ENCODE data around the gene PDE11A. TPM values are rescaled to one million over a fixed set of nuclear protein-coding genes. Genes with fewer than 3 reads are reported as not detected.

The PDE11A gene
- total and polyA plus RNA-seq, 2 of the 8 experiments (the other 6 are each of a cell fraction or from before 2014, with no cell fraction given), result 0.19 to 0.23 TPM

DNA sequence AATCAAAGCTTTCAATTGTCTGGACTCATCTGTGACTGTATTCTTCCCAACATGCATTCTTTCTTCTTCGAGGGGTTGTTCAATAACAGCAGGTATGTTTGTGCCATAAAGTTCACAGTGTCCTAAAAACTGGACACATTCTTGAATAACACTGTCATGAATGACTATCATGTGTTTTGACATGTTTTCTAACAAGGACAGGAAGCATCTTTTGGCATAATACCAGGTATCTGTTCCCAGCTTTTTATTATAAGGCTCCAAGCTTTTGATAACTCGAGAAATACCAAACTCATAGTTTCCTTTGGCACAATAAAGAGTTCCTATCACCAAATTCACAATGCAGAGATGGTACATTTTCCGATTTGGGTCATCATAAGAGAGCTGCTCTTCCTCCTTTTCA lies 455.8 kb downstream of the PDE11A start:
- Histone ChIP-seq H3K23ac (ENCODE audit: insufficient read length) (no peak overlapping the region), H3K4me3 (ENCODE audit: extremely low read depth in 1 of 4, insufficient read depth in 2 of 4, low read depth in 3 of 4, low read length in 4 of 4) (no peak overlapping the region), H2BK12ac (ENCODE audit: low read depth, low read length) (no peak overlapping the region), H2BK120ac (replicated peaks; ENCODE audit: low read depth, low read length) (no peak overlapping the region), H2BK20ac (ENCODE audit: low read length) (no peak overlapping the region), H3K23me2 (ENCODE audit: low read depth, low read length) (peaks cover 2% of the 10 kb centered on the region), H3K9me3 (ENCODE audit: insufficient read depth in 2 of 2, low read depth in 1 of 2, low read length in 1 of 2) (no peaks in the 10 kb centered on the region), H3K9ac (replicated peaks in 1 of 4; ENCODE audit: extremely low read depth in 1 of 4, low read depth in 3 of 4, low read length in 3 of 4) (no peak overlapping the region), H3K4me2 (ENCODE audit: insufficient read depth in 1 of 2, low read depth in 2 of 2, low read length in 2 of 2) (no peak overlapping the region), H3K56ac (replicated peaks; ENCODE audit: insufficient read length, low read depth, low read length) (no peak overlapping the region), H2AFZ (ENCODE audit: low read length) (no peak overlapping the region), H4K91ac (replicated peaks; ENCODE audit: insufficient read length, low read length) (no peak overlapping the region), H2BK5ac (ENCODE audit: low read depth, low read length) (no peak overlapping the region), H3K79me1 (ENCODE audit: low read depth, low read length) (no peaks in the 10 kb centered on the region), H3K4me1 (replicated peaks in 1 of 4; ENCODE audit: control insufficient read depth in 3 of 4, insufficient read depth in 4 of 4, low read length in 3 of 4) (peaks cover 0 to 4% (median 0%) of the 10 kb centered on the region in 4 experiments; a peak in 2 of 7 replicates), H3K36me3 (ENCODE audit: control insufficient read depth in 2 of 4, insufficient read depth in 4 of 4, low read length in 3 of 4) (no peaks in the 10 kb centered on the region), H4K20me1 (replicated peaks in 1 of 2; ENCODE audit: control insufficient read depth in 1 of 2, insufficient read depth in 2 of 2, low read length in 2 of 2) (peaks cover 0 to 3% of the 10 kb centered on the region in 2 experiments), H3K4ac (replicated peaks; ENCODE audit: insufficient read length, low read depth, low read length) (no peak overlapping the region), H3K14ac (ENCODE audit: insufficient read length) (no peak overlapping the region), H3K79me2 (ENCODE audit: control insufficient read depth in 1 of 2, insufficient read depth in 2 of 2, low read length in 2 of 2) (no peaks in the 10 kb centered on the region), H3K27ac (ENCODE audit: low read depth, low read length) (no peak overlapping the region), H2BK15ac (ENCODE audit: low read length) (no peak overlapping the region), H2AK5ac (ENCODE audit: low read depth, low read length) (no peak overlapping the region), H3K27me3 (replicated peaks in 1 of 4; ENCODE audit: control insufficient read depth in 3 of 4, extremely low read depth in 1 of 4, insufficient read depth in 3 of 4, low read length in 3 of 4) (no peaks in the 10 kb centered on the region), H4K5ac (ENCODE audit: insufficient read length, low read depth, low read length) (no peak overlapping the region), H4K8ac (ENCODE audit: extremely low read depth, insufficient read depth, low read length) (no peak overlapping the region), H3K18ac (ENCODE audit: extremely low read depth, low read length) (no peak overlapping the region)
- ChIA-PET CTCF (ENCODE audit: partially characterized antibody) (interaction anchor here (0.9 to 2.6 kb wide), 5 partner anchors 10 to 58 kb away, joined by 3 to 14 read pairs (median 3); no protein-coding TSS in a partner anchor), POLR2A (ENCODE audit: partially characterized antibody) (no interaction called here)
- 89% methylated on average over 2 of the region's 3 CpGs; no CpG with 5 or more reads in 1 of the 2 experiments for WGBS, 2 experiments (ENCODE audit: extremely low coverage in 1 of 2, insufficient coverage in 1 of 2, insufficient read length in 1 of 2, insufficient replicate concordance in 2 of 2, low coverage in 1 of 2, low lambda C conversion rate in 2 of 2, missing lambda C conversion rate in 1 of 2)
- DNase-seq (ENCODE audit: low read depth in 1 of 2, low spot score in 2 of 2) (no peak), FAIRE-seq (no peak)
- no peak for TF ChIP-seq GABPA (IDR thresholded peaks at IDR 0.05; ENCODE audit: borderline replicate concordance, insufficient read depth, low read length)
- TF ChIP-seq SP1 (IDR thresholded peaks at IDR 0.05; ENCODE audit: low read depth, low read length), result no peak
- TF ChIP-seq BCL11A (IDR thresholded peaks at IDR 0.05; ENCODE audit: low read depth in 2 of 2, low read length in 2 of 2), result no peak
- TF ChIP-seq, protein P1, sequence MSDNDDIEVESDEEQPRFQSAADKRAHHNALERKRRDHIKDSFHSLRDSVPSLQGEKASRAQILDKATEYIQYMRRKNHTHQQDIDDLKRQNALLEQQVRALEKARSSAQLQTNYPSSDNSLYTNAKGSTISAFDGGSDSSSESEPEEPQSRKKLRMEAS (IDR thresholded peaks at IDR 0.05), result no peak
- TF ChIP-seq RAD21 (IDR thresholded peaks at IDR 0.05 in 1 of 2, conservative IDR thresholded peaks at IDR 0.05 in 1 of 2; ENCODE audit: low read depth in 2 of 2, low read length in 2 of 2), result no peak
- TF ChIP-seq EZH2 (IDR thresholded peaks at IDR 0.05; ENCODE audit: low read depth, low read length, severe bottlenecking), result no peak
- TF ChIP-seq, protein P2, sequence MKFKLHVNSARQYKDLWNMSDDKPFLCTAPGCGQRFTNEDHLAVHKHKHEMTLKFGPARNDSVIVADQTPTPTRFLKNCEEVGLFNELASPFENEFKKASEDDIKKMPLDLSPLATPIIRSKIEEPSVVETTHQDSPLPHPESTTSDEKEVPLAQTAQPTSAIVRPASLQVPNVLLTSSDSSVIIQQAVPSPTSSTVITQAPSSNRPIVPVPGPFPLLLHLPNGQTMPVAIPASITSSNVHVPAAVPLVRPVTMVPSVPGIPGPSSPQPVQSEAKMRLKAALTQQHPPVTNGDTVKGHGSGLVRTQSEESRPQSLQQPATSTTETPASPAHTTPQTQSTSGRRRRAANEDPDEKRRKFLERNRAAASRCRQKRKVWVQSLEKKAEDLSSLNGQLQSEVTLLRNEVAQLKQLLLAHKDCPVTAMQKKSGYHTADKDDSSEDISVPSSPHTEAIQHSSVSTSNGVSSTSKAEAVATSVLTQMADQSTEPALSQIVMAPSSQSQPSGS (IDR thresholded peaks at IDR 0.05; ENCODE audit: low read length), result no peak
- no peak for TF ChIP-seq POLR2A (IDR thresholded peaks at IDR 0.05; ENCODE audit: control extremely low read depth in 1 of 2, low read depth in 2 of 2, low read length in 2 of 2)
- no peak for TF ChIP-seq CEBPB (IDR thresholded peaks at IDR 0.05; ENCODE audit: low read depth, low read length)
- no peak for TF ChIP-seq SIRT6 (IDR thresholded peaks at IDR 0.05; ENCODE audit: low read length)
- TF ChIP-seq RNF2 (IDR thresholded peaks at IDR 0.05; ENCODE audit: borderline replicate concordance, low read depth, low read length, missing control alignments, poor library complexity, severe bottlenecking), result no peak
- TF ChIP-seq RFX5 (IDR thresholded peaks at IDR 0.05; ENCODE audit: borderline replicate concordance, low read depth, low read length), result no peak

Measured in H1 (cell line).